NCI-H345 treated with DMSO at 0.1 percent for 48 hours (cell line): Measurements from ENCODE around the gene KCNK3.

ENCODE experiments used
- DNase-seq: peaks from one replicate; lab custom pipeline; 2025; ENCODE audit not compliant: unreplicated experiment; lab: John Stamatoyannopoulos, UW

The KCNK3 gene

GRCh38 chr2:26687801-26688200, 4.7 kb upstream of the KCNK3 start:
- peak; percentile 88 for DNase-seq

GRCh38 chr2:26691161-26691560, 1.4 kb upstream of the KCNK3 start:
- DNase-seq, result no peak

- DNase-seq, result no peak
Measured at GRCh38 chr2:26691881-26692278, 642 bp upstream of the KCNK3 start.

GRCh38 chr2:26692897-26693849, 651 bp downstream of the KCNK3 start:
- DNase-seq, result peak; percentile 69

GRCh38 chr2:26694001-26694400, 1.5 kb downstream of the KCNK3 start:
- DNase-seq, result no peak

GRCh38 chr2:26696351-26696816, 3.9 kb downstream of the KCNK3 start:
- no peak for DNase-seq

GRCh38 chr2:26697425-26697824, 4.9 kb downstream of the KCNK3 start:
- no peak for DNase-seq

- DNase-seq, result no peak
Measured at GRCh38 chr2:26699295-26699694, 6.8 kb downstream of the KCNK3 start.

- DNase-seq, result no peak
Measured at GRCh38 chr2:26700078-26700477, 7.6 kb downstream of the KCNK3 start.

- no peak for DNase-seq
Measured at GRCh38 chr2:26701596-26701995, 9.1 kb downstream of the KCNK3 start.

- DNase-seq, result no peak
Measured at GRCh38 chr2:26702025-26702424, 9.5 kb downstream of the KCNK3 start.

GRCh38 chr2:26704441-26704977, 12.0 kb downstream of the KCNK3 start:
- DNase-seq, result no peak

- DNase-seq, result no peak
Measured at GRCh38 chr2:26705126-26705525, 12.6 kb downstream of the KCNK3 start.

GRCh38 chr2:26706093-26706492, 13.6 kb downstream of the KCNK3 start:
- DNase-seq, result no peak

- no peak for DNase-seq
Measured at GRCh38 chr2:26706616-26707473, 14.3 kb downstream of the KCNK3 start.

GRCh38 chr2:26707747-26708146, 15.2 kb downstream of the KCNK3 start:
- DNase-seq, result no peak

GRCh38 chr2:26708457-26708856, 15.9 kb downstream of the KCNK3 start:
- DNase-seq, result no peak

- no peak for DNase-seq
Measured at GRCh38 chr2:26709323-26710110, 17.0 kb downstream of the KCNK3 start.

- DNase-seq, result no peak
Measured at GRCh38 chr2:26710145-26710544, 17.6 kb downstream of the KCNK3 start.

- DNase-seq, result no peak
Measured at GRCh38 chr2:26710743-26711456, 18.4 kb downstream of the KCNK3 start.
